ENCODE results near the gene CDC42BPB.
A peak's percentile ranks its signal among the peaks of the same experiment; 100 is the strongest.

CDC42BPB gene

DNA sequence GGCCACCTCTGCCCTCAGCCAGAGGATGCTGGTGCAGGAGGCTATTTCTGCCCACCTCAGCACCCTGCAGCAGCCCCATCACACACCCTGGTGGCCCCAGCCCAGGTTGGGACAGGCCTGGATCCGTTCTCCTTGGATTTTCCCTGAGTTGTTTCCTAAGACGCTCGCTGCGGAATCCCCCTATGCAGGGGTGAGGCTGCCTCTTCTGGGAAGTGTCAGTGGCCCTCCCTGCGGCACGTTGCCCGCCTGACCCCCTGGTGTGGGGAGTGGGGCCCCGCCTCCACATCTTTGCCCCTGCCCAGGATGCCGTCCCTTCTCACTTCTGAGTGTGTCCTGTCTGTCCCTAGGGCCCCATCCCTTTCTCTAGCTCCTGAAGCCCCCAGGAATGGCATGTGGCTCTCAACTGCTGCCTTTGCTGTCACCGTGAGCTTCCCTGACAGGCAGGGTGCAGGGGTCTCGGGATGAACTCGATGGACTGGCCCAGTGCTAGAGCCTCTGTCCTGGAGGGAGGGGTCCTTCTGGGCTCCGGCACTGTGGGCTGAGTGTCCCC is 36.6 kb upstream of the CDC42BPB start:
- DNase-seq, result no peak

DNA sequence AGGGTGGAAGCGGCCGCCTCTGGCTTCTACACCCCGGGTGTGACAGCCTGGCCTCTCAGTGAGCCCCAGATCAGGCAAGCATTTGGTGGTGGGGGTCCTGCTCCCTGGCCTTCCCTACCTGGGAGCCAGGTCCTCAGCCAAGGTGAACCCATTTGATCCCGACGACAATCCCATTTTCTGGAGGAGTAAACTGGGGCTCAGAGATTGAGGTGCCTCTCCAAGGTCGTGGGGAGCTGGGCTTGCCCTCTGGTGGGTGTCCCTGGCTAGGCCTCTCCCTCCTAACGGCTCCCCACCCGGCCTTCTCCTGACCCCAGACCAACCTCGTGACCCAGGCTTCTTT is 34.5 kb upstream of the CDC42BPB start:
- no peak for DNase-seq

GRCh38 chr14:103091041-103091882 is 33.9 kb upstream of the CDC42BPB start:
- DNase-seq, result no peak

DNA sequence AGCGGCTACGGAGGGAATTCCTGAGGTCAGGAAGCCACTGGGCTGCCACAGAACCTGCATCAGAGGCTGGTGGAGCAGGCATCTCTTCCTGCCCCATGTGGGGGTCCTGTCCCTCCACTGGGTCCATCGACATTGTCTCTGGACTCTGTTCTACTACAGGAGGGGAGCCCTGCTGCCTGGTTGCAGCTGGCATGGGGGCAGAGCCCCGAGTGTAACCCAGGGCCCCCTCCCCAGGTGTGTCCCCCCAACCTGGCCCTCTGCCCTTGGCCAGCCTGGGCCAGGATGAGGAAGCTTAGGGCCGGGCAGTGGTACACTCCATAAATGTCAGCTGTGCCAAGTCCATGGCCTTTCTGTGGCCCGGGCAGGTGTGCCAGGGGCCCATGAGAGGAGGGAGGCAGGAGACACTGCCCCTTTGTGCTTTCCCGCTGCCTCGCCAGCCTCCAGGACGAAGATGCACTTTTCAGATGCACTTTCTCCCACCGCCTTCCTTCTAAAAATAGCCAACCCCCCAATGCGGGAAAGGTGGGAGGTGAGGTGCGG is 33.2 kb upstream of the CDC42BPB start:
- DNase-seq, result no peak

DNA sequence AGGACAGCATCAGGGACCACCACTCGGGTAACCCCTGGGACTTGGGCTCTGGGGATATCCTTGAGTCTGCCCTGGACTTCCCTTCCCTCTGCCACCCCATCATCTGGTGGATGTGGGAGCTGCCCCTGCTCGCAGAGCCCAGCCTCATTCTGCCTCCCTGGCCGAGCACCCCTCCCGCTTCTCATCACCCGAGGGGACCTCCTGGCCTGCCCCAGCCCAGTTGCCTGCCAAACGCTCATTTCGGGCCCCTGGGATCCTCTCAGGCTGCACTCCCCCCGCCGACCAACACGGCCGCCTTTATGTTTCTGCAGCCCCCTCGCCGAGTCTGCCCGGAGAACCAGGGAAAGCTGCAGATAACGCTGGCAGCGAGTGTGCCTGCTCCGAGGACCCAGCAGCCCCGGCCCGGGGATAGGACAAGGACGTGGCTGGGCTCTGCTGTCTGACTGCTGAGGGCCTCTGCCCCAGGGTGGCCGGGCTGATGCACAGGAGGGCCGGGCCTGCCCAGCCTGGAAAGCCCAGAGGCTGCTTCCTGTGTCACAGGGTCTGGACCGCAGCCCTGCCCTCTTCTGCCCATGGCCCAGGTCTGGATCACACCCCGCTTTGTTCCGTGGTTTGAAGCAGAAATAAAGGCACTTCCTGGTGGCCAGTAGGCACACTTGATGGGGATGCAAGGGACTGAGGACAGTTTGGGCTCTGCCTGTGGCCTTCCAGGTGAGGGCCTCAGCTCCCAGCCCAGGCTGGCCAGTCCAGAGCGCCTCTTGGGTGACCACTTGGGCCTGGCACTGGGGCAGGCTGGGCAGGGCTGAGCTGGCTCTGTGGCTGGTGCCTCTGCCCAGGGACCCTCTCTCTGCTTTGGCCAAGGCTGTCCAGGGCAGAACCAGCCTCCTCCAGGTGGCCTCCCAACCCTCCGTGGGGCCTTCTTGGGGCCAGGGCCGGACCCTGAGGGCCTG is 32.3 kb upstream of the CDC42BPB start:
- no peak for DNase-seq

GRCh38 chr14:103088921-103089320 is 31.6 kb upstream of the CDC42BPB start:
- no peak for DNase-seq

DNA sequence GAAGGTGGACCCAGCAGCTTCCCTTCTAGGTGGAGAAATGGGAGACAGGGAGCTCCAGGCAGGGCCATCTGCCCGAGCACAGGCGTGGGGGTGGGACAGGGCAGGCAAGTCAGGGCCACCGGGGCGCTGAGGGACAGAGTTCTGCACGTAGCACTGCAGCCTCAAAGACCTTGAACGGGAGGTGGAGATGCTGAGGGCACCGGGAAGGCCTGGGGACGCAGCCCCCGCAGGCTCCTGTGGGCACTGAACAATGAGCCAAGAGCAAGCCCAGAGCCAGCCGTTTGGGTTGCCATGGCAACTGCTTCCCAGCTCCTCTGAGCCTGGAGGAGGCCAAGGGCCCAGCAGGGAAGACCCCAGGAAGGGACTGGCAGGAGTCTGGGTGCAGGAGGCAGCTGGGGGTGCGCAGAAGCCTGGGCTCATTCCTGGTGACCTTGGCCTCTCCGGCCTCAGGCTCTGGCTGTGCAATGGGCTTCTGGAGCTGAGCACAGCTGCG is 30.0 kb upstream of the CDC42BPB start:
- no peak for DNase-seq

- no peak for DNase-seq
Measured at GRCh38 chr14:103086771-103087342, 29.5 kb upstream of the CDC42BPB start.

GRCh38 chr14:103085106-103086091 is 28.1 kb upstream of the CDC42BPB start:
- DNase-seq, result no peak

DNA sequence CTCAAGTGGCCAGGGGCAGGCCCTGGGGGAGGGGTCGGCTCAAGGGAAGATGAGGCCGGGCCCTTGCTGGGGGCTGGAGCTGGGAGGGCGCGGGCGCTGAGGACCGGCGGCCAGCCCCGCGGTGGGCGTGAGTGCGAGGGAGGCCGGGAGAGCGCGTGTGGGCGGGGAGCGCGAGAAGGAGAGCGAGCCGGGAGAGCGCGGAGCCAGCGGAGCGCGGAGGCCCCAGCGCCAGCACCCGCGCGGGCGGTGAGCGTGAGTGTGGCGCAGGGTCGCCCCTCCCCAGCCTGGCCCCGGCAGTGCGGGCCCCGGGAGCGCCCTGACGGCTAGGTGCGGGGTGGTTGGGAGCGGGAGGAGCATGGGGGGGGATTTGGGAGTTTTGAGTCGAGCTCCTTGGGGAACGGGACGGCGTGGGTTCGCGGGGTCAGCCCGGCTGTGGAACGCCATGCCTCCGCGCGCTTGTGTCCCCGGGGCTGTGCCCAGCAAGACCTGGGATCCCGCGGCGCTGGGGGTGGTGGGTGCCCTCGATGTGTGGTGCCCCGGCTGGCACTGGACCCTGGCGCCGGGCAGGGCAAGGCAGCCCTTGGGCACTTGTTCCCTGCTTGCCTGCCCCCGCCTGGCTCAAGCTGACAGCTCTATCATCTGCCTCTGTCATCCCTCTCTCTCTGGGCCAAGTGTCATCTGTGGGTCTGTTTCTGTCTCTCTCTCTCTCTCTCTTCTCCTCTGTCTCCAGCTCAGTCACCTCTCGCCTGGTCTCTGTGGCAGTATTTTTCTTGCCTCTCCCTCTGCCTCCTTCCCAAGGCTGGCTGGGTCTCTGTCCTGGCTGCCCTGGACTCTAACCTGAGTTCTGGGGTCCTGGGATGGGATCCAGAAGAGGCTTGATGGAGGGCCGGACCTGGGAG is 26.9 kb upstream of the CDC42BPB start, which contains the start of gene LBHD2:
Gene LBHD2 (plus strand): TSS at position 190 of the 899 bp plus-strand sequence. CDS start 1,803 bp downstream, outside the sequence.
- no peak for DNase-seq

DNA sequence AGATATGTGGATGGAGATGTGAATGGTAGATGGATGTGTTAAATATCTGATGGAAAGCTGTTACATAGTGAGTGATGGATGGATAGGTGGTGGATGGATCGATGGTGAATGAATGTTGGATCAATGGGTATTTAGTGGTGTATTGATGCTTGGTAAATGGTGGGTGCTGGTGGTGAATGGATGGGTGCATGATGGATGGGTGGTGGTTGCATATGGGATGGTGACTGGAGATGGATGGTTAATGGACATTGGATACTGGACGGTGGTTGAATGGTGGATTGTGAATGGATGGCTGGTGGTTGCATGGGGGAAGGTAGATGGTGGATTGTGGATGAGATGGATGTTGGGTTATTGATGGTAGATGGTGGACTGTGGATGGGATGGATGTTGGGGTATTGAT is 24.6 kb upstream of the CDC42BPB start:
- no peak for DNase-seq

- no peak for DNase-seq
Measured at GRCh38 chr14:103078860-103079587, 21.7 kb upstream of the CDC42BPB start.

- DNase-seq, result peak; percentile 80
Measured at GRCh38 chr14:103078420-103078749, 21.0 kb upstream of the CDC42BPB start.

- no peak for DNase-seq
Measured at GRCh38 chr14:103074729-103075367, 17.5 kb upstream of the CDC42BPB start.

GRCh38 chr14:103073876-103074728 is 16.8 kb upstream of the CDC42BPB start:
- no peak for DNase-seq

- DNase-seq, result no peak
Measured at GRCh38 chr14:103073367-103073875, 16.1 kb upstream of the CDC42BPB start.

DNA sequence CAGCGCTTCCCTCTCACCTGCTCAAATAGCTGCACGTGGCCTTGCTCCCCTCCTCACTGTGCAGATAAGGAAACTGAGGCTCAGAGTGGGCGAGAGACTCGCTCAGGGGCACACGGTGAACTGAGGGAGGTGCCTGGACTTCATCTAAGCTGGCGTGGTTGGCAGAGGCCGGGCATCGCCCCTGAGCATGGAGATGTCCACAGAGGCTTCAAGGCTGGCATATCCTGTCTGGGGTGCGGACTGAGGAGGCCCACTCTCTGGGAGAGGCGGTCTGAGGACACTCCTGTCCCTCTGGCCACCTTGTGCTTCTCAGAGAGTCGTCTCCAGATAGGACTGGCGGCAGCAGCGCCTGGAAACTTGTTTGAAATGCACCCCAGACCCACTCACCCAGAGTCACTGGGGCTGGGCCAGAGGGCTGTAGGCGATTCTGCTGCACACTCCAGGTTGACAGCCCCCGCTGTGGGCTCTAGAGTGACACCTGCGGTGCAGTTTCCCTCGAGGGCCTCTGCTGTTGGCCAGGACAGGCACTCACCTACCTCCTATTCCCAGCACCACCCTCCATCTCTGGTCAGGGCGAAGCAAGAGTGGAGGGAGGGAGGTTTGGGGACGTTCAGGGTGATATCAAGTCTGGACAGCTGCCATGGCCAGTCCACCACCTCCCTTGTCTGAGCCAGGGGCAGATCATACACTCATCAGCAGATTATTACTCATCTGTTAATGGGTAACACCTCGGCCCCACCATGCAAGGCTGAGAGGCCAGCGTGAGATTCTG is 15.4 kb upstream of the CDC42BPB start:
- no peak for DNase-seq

All from DMS79 (cell line).